IPS DF 19.7 (cell line): ENCODE results near the gene FTCDNL1.

Source experiments
- DNase-seq: peaks from one replicate; pipeline ENCODE4 v3.0.0-alpha.2; 2013; ENCODE audit warnings: low read depth, low spot score

The FTCDNL1 gene

GRCh38 chr2:199791326-199791725, 59.7 kb downstream of the FTCDNL1 start:
- no peak for DNase-seq

GRCh38 chr2:199784512-199784911, 66.5 kb downstream of the FTCDNL1 start:
- DNase-seq = no peak

GRCh38 chr2:199779589-199779988, 71.4 kb downstream of the FTCDNL1 start:
- DNase-seq = no peak

GRCh38 chr2:199778655-199779054, 72.3 kb downstream of the FTCDNL1 start:
- no peak for DNase-seq

GRCh38 chr2:199777916-199778315, 73.1 kb downstream of the FTCDNL1 start:
- no peak for DNase-seq

- DNase-seq = no peak
These were observed 73.7 kb downstream of the FTCDNL1 start for GRCh38 chr2:199777315-199777714.

GRCh38 chr2:199775267-199775666, 75.7 kb downstream of the FTCDNL1 start:
- DNase-seq = no peak

- DNase-seq = no peak
These were observed 78.7 kb downstream of the FTCDNL1 start for GRCh38 chr2:199772035-199772976.

GRCh38 chr2:199770716-199771115, 80.3 kb downstream of the FTCDNL1 start:
- no peak for DNase-seq

GRCh38 chr2:199765646-199766045, 85.3 kb downstream of the FTCDNL1 start:
- no peak for DNase-seq

- DNase-seq = no peak
These were observed 86.7 kb downstream of the FTCDNL1 start for GRCh38 chr2:199764273-199764800.

- DNase-seq = no peak
These were observed 88.0 kb downstream of the FTCDNL1 start for GRCh38 chr2:199762963-199763362.

GRCh38 chr2:199760574-199760973, 90.4 kb downstream of the FTCDNL1 start:
- no peak for DNase-seq

GRCh38 chr2:199757233-199757870, 93.6 kb downstream of the FTCDNL1 start:
- DNase-seq = no peak

- DNase-seq = no peak
These were observed 94.2 kb downstream of the FTCDNL1 start for GRCh38 chr2:199756743-199757142.

- DNase-seq = no peak
These were observed 94.8 kb downstream of the FTCDNL1 start for GRCh38 chr2:199756211-199756610.

GRCh38 chr2:199754766-199755165, 96.2 kb downstream of the FTCDNL1 start:
- no peak for DNase-seq

GRCh38 chr2:199751492-199752120, 99.4 kb downstream of the FTCDNL1 start:
- no peak for DNase-seq

GRCh38 chr2:199749571-199749970, 101.4 kb downstream of the FTCDNL1 start:
- DNase-seq = no peak

GRCh38 chr2:199744724-199745123, 106.3 kb downstream of the FTCDNL1 start:
- DNase-seq = no peak

GRCh38 chr2:199744260-199744659, 106.7 kb downstream of the FTCDNL1 start:
- DNase-seq = no peak
